Fibroblast of villous mesenchyme (primary cell): Measurements from ENCODE around the gene ARVCF. TPM values are rescaled to one million over a fixed set of nuclear protein-coding genes. Genes with fewer than 3 reads are reported as not detected.
A peak's percentile ranks its signal among the peaks of the same experiment; 100 is the strongest.

ENCODE experiments used
- DNase-seq: peaks from one replicate; pipeline ENCODE4 v3.0.0-alpha.2; 2010; ENCODE audit warnings: low read depth
- H3K4me3 ChIP-seq: 2 replicates; pipeline ENCODE4 v1.5.1; 2011; ENCODE audit warnings: low read depth, mild to moderate bottlenecking, low read length
- CTCF ChIP-seq: IDR thresholded peaks from 2 replicates; pipeline ENCODE4 v1.5.1; 2012; ENCODE audit warnings: low read depth, mild to moderate bottlenecking, low read length; ENCODE audit not compliant: insufficient read depth
- total RNA-seq: library from RNA; depleted of rRNA; stranded (reverse); fragments of >200 nt; gene quantifications from 2 replicates; pipeline ENCODE4 v1.2.3, GENCODE V29; 2012

The ARVCF gene
- total RNA-seq, 1 donor, result 6.0 TPM

GRCh38 chr22:19943082-19944026 lies 73.3 kb downstream of the ARVCF start:
- peak overlapping the region; percentile 69 for H3K4me3 ChIP-seq
- peak; percentile 20 for TF ChIP-seq CTCF
- peak; percentile 95 for DNase-seq

GRCh38 chr22:19942157-19943081 lies 74.2 kb downstream of the ARVCF start:
- no peak for TF ChIP-seq CTCF
- peak; percentile 69 for DNase-seq
- peak overlapping the region; percentile 69 for H3K4me3 ChIP-seq

GRCh38 chr22:19941365-19942082 lies 75.1 kb downstream of the ARVCF start, which contains the start of the genes COMT and TXNRD2:
COMT (plus strand) TSS chr22:19941772; CDS start chr22:19962527, 20,755 bp downstream.
TXNRD2 (minus strand) TSS chr22:19941818; CDS start chr22:19941803, 15 bp downstream.
- peak; percentile 69 for DNase-seq
- TF ChIP-seq CTCF, result no peak
- peak within 1 kb of the TSS; percentile 69 for H3K4me3 ChIP-seq

GRCh38 chr22:19940536-19941364 lies 75.9 kb downstream of the ARVCF start:
- no peak for TF ChIP-seq CTCF
- no peak for DNase-seq
- peak overlapping the region; percentile 69 for H3K4me3 ChIP-seq

GRCh38 chr22:19937616-19938473 lies 78.8 kb downstream of the ARVCF start:
- peak; percentile 75 for DNase-seq
- TF ChIP-seq CTCF, result no peak
- no peak overlapping the region for H3K4me3 ChIP-seq
